NCI-H1436 (cell line): ENCODE results near the gene PIP5KL1.

Experiments
- DNase-seq: peaks from one replicate; lab custom pipeline; 2025; lab: John Stamatoyannopoulos, UW

Gene PIP5KL1

DNA sequence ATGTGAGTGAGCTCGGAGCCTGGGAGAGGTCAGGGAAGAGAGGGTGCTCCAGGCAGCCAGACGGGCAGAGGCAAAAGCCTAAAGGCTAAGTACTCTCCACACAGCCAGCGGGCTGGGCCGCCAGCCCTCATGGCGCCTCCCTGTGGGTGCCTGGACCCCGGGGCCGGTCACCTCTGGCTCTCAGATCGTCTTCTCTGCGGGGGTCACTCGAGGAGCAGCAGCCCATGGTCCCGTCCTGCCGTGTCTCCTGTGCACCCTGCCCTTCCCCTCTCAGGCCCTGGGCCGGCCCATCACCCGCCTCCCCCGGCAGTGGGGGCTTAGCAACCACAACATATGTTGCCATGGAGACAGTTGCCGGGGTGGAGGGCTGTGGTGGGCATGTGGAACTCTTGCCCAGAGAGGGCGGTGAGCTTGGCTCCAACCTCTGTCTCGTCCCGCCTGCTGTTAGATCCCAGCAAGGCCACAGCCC is 57.3 kb downstream of the PIP5KL1 start:
- no peak for DNase-seq

DNA sequence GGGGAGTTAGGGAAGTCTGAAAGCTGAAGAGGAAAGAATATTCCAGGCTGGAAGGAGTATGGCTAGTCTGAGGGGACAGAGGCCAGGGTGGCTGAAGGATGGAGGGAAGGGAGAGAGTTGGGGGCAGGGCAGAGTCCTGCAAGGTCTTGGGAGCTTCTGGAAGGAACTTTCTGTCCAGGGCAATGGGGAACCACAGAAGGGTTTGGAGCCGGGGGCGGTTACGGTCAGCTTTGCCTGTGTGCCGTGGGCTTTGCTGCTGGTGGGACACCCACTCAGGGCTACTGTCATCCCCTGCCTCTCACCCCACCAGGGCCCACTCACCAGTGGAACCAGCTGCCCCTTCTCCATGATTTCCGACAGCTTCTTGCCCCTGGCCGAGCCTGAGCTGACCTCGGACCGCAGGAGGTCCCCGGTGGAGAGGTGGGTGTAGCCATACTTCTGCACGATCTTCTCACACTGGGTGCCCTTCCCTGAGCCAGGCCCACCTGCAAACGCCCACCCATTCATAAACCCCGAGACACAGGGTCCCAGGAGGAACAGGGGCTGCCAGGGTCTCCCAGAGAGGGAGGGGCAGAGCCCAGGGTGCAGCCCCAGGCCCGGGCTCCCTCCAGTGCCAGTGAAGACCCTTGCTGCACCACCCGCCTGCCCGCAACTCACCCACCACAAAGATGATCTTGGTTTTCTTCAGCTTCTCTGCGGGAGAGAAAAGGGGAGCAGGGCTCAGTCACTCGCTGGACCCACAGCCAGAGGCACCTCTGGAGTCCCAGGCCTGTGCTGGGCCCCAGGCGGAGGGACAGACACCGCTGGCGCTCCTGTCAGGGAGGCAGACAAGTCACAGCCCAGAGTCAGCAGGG is 58.0 kb downstream of the PIP5KL1 start:
- no peak for DNase-seq

DNA sequence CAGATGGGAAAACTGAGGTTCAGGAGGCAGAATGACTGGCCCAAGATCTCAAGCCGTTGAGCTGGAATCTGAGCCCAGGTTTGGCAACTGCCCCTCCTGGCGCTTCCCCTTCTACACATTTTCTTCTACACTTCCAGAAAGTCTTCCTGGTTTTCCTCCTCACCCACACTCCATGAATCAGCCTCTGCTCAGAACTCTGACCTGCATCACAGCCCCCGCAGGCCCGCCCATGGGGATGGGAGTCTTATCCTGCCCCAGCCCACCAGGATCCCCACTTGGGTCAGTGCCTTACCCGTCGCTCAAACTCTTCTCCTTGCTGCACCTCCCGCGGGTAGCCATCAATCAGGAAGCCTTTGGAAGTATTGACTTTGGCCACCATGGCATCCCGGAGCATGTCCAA is 59.0 kb downstream of the PIP5KL1 start:
- DNase-seq, result no peak

DNA sequence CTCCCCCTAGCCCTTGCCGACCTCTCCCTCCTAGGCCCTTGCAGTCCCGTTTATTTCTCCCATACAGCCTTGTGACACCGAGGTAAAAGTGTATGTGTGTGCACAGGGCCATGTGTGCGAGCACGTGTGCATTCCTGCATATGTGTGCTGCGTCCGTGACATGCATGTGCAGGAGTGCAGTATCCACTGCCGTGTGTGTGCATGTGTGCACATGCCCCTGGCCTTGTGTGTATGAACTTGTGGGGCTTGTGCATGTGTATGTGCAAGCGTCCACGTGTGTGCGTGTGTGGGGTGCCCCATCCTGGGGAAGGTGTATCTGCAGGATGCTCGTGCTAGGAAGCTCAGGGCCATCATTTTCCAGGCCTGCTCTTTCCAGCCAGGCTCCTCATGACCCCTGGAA is 59.7 kb downstream of the PIP5KL1 start:
- DNase-seq, result no peak
